Glutamatergic neuron (in vitro differentiated cells): ENCODE measurements around the gene GHITM. TPM values are rescaled to one million over a fixed set of nuclear protein-coding genes. Genes with fewer than 3 reads are reported as not detected.

Source experiments
- DNase-seq: peaks from one replicate; pipeline ENCODE4 v3.0.0; 2022
- H3K27ac Mint-ChIP-seq: one replicate; pipeline ENCODE4 v1.8.0; 2020; ENCODE audit warnings: mild to moderate bottlenecking, mixed read lengths, inconsistent platforms; ENCODE audit not compliant: unreplicated experiment
- H3K27me3 Mint-ChIP-seq: one replicate; pipeline ENCODE4 v1.8.0; 2020; ENCODE audit warnings: mild to moderate bottlenecking, moderate library complexity, mixed read lengths, inconsistent platforms; ENCODE audit not compliant: unreplicated experiment
- H3K36me3 Mint-ChIP-seq: one replicate; pipeline ENCODE4 v1.8.0; 2020; ENCODE audit warnings: mild to moderate bottlenecking, mixed read lengths, inconsistent platforms; ENCODE audit not compliant: unreplicated experiment
- H3K4me1 Mint-ChIP-seq: one replicate; pipeline ENCODE4 v1.8.0; 2020; ENCODE audit warnings: mild to moderate bottlenecking, low read depth, mixed read lengths, inconsistent platforms; ENCODE audit not compliant: unreplicated experiment
- H3K4me3 Mint-ChIP-seq: one replicate; pipeline ENCODE4 v1.8.0; 2020; ENCODE audit warnings: mild to moderate bottlenecking, mixed read lengths, inconsistent platforms; ENCODE audit not compliant: unreplicated experiment
- H3K9me3 Mint-ChIP-seq: one replicate; pipeline ENCODE4 v1.8.0; 2020; ENCODE audit warnings: mild to moderate bottlenecking, moderate library complexity, mixed read lengths, inconsistent platforms; ENCODE audit not compliant: unreplicated experiment
- CTCF ChIP-seq: fragments of 200-600 bp; sonication (generic); IDR thresholded peaks from one replicate; pipeline ENCODE4 v1.5.0; 2021; ENCODE audit not compliant: partially characterized antibody, unreplicated experiment
- total RNA-seq: library from RNA; stranded (reverse); fragmentation: NEBNext Ultra II Directional; extraction: Animal tissue kit (Norgen Biotek cat#: 25700); gene quantifications from one replicate; pipeline ENCODE4 v1.2.1, GENCODE V29; 2021; ENCODE audit not compliant: unreplicated experiment

GHITM gene
- total RNA-seq, 1 donor from 2014 or later = 120 TPM

DNA sequence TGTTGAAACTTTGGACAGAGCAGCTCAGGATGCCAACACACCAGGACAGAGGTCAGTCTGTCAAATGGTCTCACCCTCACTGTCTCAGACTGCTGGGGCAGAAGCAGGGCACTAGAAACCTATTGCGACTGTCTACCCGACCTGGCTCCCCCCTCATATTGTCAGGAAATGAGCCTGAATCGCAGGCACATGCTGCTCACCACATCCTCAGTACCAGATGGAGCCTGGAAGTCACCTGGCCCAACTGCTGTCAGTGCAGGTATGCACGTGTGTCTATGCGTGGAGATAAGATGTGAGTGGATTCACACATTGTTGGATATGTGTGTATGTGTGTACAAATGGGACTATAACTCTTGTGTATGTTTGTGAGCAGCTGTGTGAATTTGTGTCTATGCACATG lies 51.8 kb downstream of the GHITM start:
- H3K4me3 Mint-ChIP-seq = no peak overlapping the region
- H3K27ac Mint-ChIP-seq = no peak overlapping the region
- no peak for TF ChIP-seq CTCF
- no peaks in the 10 kb centered on the region for H3K36me3 Mint-ChIP-seq
- H3K27me3 Mint-ChIP-seq = peaks cover 8% of the 10 kb centered on the region
- peaks cover 2% of the 10 kb centered on the region for H3K4me1 Mint-ChIP-seq
- DNase-seq = no peak
- H3K9me3 Mint-ChIP-seq = no peaks in the 10 kb centered on the region

DNA sequence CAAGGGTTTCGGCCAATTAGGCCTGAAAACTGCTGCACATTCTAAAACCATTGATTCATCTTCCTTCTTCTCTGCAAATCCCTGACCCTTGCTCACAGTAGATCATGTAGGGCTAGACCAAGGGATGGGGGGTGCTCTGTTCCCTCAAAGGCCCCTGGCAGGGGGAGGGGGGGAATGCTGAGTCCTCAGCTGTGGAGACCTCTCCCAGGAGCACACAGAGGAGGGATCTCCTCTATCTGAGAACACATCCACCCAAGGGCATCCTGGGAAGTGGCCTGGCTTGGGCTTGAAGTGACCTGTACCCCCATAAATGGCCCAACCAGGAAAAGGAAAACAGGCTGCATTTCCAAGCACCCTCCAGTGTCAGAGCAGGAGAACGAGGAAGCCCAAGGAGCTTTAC lies 54.0 kb downstream of the GHITM start:
- no peak for DNase-seq
- H3K9me3 Mint-ChIP-seq = no peaks in the 10 kb centered on the region
- no peaks in the 10 kb centered on the region for H3K36me3 Mint-ChIP-seq
- H3K27ac Mint-ChIP-seq = no peak overlapping the region
- H3K27me3 Mint-ChIP-seq = peaks cover 16% of the 10 kb centered on the region
- TF ChIP-seq CTCF = no peak
- peaks cover 2% of the 10 kb centered on the region for H3K4me1 Mint-ChIP-seq
- H3K4me3 Mint-ChIP-seq = no peak overlapping the region

- Mint-ChIP-seq H3K4me3 (peak overlapping the region; percentile 68), H3K36me3 (no peaks in the 10 kb centered on the region), H3K27ac (no peak overlapping the region), H3K4me1 (peaks cover 2% of the 10 kb centered on the region), H3K27me3 (peaks cover 19% of the 10 kb centered on the region), H3K9me3 (no peaks in the 10 kb centered on the region)
- DNase-seq = no peak
- no peak for TF ChIP-seq CTCF
These were observed 54.6 kb downstream of the GHITM start for GRCh38 chr10:84193846-84194423.

GRCh38 chr10:84194424-84195043 lies 55.2 kb downstream of the GHITM start, which contains the start of gene CDHR1:
Gene CDHR1, plus strand, starts transcription at chr10:84194537. Its CDS starts 224 bp downstream, at chr10:84194761.
- no peak for TF ChIP-seq CTCF
- Mint-ChIP-seq H3K36me3 (no peaks in the 10 kb centered on the region), H3K27ac (no peak within 1 kb of the TSS), H3K27me3 (peaks cover 20% of the 10 kb centered on the region), H3K4me1 (peaks cover 2% of the 10 kb centered on the region), H3K4me3 (peak within 1 kb of the TSS; percentile 69), H3K9me3 (peaks cover 3% of the 10 kb centered on the region)
- DNase-seq = peak; percentile 69
